DMS153 treated with DMSO at 0.1 percent for 48 hours (cell line): ENCODE measurements around the gene SNX27.
"Not testable (repeated sequence)": the region's sequence is repeated elsewhere in the genome, so short reads cannot be mapped to it uniquely, and the experiment has no call there.

Source experiments
- DNase-seq: peaks from one replicate; lab custom pipeline; 2025; ENCODE audit not compliant: unreplicated experiment; lab: John Stamatoyannopoulos, UW

Gene SNX27

DNA sequence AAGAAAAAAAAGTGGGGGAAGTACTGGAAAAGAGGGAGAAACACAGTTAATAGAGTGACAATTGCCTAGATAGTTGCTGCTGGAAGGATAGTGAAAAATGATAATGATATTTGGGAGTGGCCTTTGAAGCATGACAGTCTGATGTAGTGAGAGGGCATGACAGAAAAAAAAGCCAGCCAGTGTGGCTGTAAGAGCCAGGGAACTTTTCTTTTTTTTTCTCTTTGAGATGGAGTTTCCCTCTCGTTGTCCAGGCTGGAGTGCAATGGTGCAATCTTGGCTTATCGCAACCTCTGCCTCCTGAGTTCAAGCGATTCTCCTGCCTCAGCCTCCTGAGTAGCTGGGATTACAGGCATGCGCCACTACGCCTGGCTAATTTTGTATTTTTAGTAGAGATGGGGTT lies 9.3 kb upstream of the SNX27 start:
- DNase-seq = not testable (repeated sequence)

DNA sequence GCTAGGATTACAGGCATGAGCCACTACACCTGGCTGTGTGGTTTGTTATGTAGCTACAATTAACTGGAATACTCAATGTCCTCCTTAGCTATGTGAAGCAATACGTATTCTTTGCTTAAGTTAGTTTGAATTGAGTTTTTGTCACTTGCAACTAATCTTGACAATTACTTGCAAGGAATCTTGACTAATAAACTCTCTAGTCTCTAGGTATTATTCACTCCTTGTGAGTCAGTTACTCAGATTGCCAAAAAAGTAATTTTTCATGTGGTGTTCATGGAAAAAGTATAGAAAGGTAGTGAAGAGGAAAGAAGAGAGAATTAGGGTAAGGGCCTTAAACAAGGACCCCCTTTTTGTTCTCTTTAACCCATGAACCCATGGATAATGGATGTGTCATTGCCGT lies 7.6 kb upstream of the SNX27 start:
- no peak for DNase-seq

DNA sequence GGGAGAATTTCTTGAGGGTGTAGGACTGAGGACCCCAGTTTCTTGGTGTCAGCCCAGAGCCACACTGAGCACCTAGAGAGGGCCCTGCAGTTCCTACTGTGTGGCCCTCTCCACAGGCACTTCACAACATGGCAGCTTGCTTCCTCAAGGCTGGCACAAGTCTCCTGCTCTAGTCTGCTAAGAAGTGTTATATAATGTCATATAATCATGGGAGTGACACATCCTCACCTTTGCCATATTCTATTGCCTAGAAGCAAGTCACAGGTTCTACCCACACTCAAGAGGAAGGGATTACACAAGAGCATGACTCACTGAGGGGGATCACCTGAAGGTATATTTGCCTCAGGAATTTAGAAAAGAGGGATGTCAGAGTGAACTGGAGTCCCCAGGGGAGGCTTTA lies 5.5 kb upstream of the SNX27 start:
- no peak for DNase-seq

GRCh38 chr1:151606857-151607256 lies 5.0 kb upstream of the SNX27 start:
- no peak for DNase-seq

GRCh38 chr1:151610142-151610541 lies 1.7 kb upstream of the SNX27 start:
- no peak for DNase-seq

DNA sequence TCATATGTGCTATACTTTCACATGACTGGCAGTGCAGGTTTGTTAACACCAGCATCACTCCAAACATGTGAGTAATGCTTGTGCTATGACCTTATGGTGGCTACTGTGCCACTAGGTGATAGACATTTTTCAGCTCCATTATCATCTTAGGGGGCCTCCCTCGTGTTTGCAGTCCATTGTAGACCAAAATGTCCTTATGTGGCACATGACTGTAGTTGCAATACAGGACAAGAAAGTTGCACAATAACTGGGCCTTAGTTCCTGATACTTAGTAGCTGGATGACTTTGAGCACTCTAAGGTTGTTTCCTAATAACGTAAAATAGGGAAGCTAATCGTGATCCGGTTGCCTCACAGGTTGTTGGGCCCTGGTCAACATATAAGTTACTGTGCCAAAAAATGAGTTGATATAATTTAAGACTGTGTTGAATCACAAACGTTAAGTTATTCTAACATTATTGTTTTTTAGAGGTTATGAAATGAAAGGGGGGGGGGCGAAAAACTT lies 511 bp upstream of the SNX27 start:
- DNase-seq = no peak

DNA sequence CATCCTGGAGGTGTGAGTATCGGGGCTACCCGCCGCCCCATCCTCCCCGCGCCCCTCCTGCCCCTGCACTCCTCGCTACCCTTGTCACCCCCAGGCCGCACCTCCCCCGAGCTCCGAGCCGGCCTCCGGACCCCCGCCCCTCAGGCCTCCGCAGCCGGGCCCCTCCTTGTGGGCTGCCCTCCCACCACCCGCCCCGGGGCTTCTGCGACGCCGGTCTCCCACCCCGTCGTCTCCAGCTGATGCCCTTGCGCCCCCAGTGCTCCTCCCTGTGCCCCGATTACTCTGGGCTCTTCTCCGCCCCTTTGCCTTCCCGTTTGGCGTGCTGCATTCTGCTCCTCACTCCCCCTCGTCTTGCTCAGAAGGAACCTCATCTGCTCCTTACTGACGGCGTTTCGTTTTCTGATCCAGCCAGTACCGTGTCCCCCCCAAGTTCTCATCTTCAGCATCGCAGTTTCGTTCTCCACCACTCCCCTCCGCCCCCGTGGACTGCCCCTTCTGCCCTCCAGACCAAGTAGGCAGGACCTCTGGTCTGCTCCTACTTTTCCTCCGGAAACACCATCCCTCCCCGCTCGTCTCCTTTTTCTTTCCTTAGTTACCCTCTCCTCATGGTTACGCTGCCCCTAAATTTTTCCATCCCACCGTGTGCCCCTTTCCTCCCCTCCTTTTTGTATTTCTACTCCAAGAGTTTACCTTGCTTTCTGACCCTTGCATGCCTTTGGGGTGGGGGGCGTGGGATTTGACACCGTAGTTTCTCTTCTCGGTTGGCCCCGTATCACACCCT lies 841 bp downstream of the SNX27 start:
- DNase-seq = peak; percentile 17

DNA sequence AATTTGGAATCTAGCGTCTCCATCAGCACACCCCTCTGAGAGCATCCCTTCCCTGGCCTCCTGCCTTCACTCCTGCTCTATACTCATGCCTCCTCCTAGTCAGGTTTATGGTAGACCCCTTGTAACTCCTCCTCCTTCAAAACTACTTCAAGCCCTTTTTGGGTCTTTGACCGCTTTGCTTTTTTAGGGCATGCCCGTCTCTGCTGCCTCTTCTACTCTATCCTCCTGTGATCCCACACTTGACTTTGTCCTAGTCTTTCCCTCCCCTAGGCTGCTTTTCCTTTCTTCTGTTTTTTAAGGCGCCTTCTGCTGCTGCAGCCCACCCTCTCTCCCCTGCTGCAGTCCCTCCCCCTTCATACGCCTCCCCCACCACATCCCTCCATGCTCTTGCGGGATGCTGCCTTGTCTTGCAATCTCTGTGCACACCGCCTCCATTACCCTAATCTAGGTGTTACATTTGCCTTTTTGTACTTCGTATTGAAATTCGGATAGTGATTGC lies 1.5 kb downstream of the SNX27 start:
- DNase-seq = no peak

DNA sequence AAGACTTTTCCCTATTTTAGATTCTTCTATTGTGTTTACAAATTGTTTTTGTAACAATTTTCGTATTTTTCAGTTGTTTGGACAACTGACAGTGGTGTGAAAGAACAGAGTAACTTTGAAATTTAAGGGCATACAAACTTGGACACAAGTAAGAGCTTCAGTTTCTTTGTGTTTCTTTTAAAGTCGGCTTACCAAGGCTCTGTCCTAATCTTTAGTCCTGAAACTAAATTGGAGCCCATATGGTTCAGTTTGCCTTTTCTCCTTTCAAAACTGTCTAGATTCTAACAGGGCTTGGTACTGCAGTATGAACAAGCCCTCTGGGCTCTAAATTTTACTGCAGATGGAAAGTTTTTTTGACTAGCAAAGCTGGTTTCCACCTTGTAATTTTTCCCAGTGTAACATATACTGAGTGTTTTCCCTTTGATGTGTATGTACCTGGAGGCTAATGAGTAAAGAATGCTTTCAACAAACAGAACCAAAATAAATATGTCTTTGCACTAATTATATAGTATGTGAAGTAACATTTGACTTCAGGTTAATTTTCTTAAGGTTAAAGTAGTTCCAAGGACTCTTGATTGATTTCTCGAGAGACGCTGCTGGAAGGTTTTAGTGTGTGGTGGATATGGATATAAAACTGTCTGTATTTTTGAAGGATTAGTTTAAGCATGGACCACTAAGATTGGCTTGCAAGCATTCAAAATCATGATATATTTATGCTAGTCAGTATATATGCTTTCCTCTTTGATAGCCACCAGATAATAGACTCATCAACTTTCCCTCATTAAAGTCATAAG lies 4.1 kb downstream of the SNX27 start:
- DNase-seq = no peak

- no peak for DNase-seq
Measured at GRCh38 chr1:151616505-151616849, 4.6 kb downstream of the SNX27 start.

GRCh38 chr1:151618003-151618402 lies 6.2 kb downstream of the SNX27 start:
- DNase-seq = no peak

DNA sequence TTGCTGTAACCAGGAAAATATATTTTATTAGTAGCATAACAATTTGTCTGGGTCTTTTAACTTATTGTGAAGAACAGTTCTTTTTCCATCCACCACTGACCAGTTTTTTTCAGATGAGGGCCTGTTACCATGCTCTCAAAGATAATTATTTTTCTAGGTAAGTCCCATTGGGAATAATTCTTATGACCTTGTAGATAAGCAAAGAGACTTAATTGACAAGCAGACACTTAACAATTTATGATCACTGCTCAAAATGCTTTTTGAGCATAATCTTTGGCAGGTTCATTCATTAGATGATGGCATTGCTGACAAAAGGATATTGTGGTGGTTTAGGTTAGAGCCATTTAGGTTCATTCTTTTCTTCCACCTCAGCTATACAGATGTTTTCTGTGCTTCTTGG lies 6.6 kb downstream of the SNX27 start:
- no peak for DNase-seq

DNA sequence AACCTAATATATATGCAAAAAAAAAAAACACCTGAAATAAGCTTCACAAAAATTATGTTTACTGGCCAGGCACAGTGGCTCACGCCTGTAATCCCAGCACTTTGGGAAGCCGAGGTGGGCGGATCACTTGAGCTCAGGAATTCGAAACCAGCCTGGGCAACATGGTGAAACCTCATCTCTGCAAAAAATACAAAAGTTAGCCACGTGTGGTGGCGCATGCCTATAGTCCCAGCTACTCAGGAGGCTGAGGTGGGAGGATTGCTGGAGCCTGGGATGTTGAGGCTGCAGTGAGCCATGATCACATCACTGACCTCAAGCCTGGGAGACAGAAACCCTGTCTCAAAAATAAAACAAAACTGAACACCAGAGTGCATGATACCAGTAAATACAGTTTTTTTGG lies 7.1 kb downstream of the SNX27 start:
- not testable (repeated sequence) for DNase-seq

DNA sequence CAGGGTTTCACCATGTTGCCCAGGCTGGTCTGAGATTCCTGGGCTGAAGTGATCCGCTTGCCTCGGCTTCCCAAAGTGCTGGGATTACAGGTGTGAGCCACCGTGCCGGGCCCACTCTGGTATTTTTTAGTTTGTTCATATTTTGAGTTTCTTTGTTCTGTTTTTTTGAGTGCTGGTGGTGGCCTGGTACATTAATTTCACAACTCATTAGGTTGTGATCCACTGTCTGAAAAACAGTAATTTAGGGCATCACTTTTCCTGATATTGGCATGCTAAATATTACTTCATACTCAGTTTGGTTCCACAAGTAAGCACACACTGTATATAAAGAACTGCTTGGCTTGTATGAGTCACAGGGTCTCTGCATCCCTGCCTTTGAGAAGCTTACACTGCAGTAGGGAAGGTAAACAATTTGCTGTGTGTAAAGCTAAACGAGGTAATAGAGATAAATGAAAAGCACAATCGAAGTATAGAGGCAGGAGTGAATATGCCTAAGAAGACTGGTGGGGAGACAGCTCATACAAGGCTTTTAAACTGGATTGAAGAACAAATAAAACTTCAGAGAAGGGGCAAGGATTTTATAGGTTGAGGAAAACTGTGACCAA lies 7.7 kb downstream of the SNX27 start:
- no peak for DNase-seq

DNA sequence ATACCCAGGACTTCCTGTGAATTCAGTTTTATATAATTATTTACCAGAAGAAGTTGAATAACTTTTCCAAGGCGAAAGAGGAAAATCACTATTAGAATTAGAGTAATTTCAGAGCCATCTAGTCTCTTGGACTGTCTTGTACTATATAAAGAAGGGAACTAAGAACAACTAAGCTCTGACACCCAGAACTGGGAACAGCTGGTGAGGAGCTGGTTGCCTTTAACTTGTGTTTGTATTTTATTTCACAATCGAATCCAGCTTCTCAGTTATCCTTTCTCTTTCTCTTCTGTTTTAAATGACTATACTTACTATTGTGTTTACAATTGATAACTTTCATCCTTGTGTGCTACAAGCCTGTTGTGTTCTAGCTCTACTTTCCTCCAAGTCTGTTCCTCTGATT lies 8.4 kb downstream of the SNX27 start:
- DNase-seq = no peak

- no peak for DNase-seq
Measured at GRCh38 chr1:151621351-151621750, 9.5 kb downstream of the SNX27 start.

DNA sequence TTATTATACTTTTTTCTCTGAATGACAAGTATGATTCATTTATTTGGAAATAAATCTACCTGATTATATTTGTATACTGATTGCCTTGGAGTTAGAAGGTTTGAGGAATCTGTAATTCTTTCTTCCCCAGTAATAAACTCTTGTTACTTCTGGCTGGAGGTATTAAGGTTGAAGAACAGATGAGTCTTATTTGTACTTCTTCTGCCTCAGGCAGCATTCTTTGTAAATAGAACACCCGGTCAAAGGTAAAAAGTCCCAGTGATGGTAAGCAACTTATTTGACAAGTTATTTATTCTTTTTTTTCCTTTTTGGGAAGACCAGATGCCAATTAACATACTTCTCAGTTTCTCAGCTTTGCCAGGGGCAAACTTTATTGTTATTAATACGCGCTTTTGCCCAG lies 12.9 kb downstream of the SNX27 start:
- no peak for DNase-seq

- no peak for DNase-seq
Measured at GRCh38 chr1:151626740-151627334, 15.0 kb downstream of the SNX27 start.

GRCh38 chr1:151629278-151629677 lies 17.4 kb downstream of the SNX27 start:
- DNase-seq = no peak

DNA sequence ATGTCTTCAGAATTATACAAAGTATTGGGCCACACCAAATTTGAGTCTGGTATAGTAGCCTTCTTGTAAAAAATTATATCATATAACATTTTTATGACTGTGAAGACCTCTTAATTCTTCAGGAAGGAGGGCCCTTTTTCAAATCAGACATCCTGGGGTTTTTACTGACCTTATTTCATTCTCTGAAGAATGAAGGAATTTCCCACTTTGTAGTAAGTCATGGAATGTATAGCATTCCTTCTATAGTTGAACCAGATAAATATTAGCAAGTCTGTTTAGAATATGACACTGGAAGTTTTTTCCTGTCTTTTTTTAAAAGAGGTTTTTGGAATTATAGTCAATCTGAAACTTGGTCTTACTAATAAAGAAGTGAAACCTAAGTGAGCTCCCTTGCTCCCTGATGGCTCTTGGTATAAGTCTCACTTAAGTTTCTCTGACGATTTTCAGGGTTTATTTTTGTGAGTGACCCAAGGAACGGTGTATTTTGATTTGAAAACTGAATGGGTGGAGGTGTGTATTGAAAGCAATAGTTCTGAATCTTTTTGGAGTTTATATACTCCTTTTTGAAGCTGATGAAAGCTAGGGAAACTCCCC lies 23.7 kb downstream of the SNX27 start:
- DNase-seq = no peak
